Gastrocnemius medialis (tissue), 4 donors: ENCODE data around the gene PDLIM4.

ENCODE experiments used
- CTCF ChIP-seq, 5 experiments: fragments of 450-650 bp in 3 of 5; fragments of 200-600 bp in 2 of 5; sonication (generic) in 2 of 5; IDR thresholded peaks in 4 of 5; conservative IDR thresholded peaks in 1 of 5; 1 replicate in 4 of 5; 2 replicates in 1 of 5; pipeline ENCODE4 v1.5.1; 2016 to 2019; ENCODE audit warnings: antibody characterized with exemption in 5 of 5, mild to moderate bottlenecking in 3 of 5, moderate library complexity in 3 of 5
- POLR2A ChIP-seq, 2 donors: fragments of 450-650 bp; IDR thresholded peaks; one replicate each; pipeline ENCODE4 v1.6.1; 2017; ENCODE audit warnings: antibody characterized with exemption in 2 of 2, mild to moderate bottlenecking in 2 of 2, moderate library complexity in 2 of 2

DNA sequence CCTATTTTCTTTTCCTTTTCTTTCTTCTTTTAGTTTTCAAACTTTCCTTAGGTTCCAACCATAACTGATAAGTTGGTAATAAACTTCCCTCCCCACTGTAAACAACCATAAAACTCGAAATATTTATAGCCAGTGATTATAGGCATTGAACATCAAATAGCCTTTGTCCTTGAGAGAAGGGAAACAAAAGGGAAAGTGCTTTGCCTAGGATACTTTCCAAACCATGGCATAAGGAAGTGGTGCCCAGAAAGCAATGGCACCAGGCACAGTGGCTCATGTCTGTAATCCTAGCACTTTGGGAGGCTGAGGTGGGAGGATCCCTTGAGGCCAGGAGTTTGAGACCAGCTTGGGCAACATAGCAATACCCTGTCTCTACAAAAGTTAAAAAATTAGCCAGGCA is 11.9 kb upstream of the PDLIM4 start:
- TF ChIP-seq CTCF (IDR thresholded peaks at IDR 0.05 in 4 of 5, conservative IDR thresholded peaks at IDR 0.05 in 1 of 5) (no peak), POLR2A (IDR thresholded peaks at IDR 0.05) (no peak)
